Pons (tissue), 1 donor: ENCODE measurements around the gene SYTL3.
"Not testable (repeated sequence)": the region's sequence is repeated elsewhere in the genome, so short reads cannot be mapped to it uniquely, and the experiment has no call there.

Experiments used
- DNase-seq: peaks from one replicate; pipeline ENCODE4 v3.0.0-alpha.2; 2016; ENCODE audit warnings: low spot score

SYTL3 gene

DNA sequence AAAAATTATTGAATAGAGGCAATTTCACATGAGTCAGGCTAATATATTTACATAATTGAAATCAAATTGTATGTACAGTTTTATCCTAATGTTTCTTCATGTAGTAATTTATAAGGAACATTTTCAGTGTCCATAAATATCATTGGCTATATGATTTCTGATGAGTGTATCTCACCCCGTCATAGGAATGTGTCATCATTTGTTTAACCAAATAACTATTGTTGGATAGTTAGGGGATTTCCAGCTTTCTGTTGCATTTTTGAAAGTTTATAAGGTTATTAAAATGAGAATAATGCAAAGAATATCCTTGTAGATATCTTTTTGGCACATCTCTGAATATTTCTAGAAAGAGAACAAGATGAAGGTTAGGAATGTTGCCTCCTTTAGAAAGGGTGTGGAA lies 39.0 kb downstream of the SYTL3 start:
- no peak for DNase-seq

DNA sequence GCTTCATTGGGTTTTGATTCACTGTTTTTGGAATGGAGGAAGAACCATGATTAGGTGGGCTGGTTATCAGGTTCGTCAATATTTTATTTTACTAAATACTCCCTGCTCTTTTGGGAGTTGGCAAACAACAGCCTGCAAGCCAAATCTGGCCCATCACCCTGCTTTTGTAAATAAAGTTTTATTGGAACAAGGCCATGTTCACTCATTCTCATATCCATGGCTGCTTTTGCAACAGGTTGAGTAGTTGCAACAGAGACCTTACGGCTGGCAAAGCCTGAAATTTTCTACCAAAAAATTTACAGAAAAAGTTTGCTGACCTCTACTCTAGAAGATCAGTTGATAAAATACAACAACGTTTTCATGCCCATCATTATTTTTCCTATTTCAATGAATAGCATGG lies 45.1 kb downstream of the SYTL3 start:
- DNase-seq = no peak

DNA sequence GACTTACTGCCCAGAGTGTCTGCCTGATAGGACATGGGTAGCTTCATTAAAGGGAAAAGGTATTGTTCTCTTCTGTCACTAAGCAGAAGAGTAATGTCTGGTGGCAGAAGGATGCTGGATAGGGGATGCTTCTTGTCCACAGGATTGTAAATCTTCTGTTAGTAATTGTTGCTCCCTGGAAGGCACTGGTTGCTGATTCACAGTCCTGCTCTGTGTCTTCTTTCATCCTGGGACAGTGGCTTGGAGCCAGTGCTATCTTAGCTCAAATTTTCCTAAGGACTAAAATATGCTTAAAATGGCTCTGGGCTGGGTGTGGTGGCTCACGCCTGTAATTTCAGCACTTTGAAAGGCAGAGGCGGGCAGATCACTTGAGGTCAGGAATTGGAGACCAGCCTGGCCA lies 48.0 kb downstream of the SYTL3 start:
- no peak for DNase-seq

DNA sequence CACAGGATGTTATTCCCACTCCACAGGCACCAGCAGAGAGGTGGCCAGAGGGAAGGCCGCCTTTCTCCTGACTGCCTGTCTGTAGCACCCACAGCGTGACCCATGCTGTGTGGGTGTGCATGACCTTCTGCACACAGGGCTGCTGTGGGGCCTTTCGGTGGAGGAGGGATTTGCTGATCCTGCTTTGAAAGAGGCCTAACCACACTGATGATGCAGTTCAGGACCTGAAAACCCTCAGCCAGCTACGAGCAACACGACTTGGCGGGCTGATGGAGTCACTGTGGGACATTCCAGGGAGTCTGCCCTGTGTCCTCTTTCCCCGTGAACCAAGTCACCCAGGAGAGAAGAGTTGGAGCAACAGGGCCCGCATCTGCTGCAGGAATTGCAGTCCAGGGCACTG lies 49.1 kb downstream of the SYTL3 start:
- no peak for DNase-seq

DNA sequence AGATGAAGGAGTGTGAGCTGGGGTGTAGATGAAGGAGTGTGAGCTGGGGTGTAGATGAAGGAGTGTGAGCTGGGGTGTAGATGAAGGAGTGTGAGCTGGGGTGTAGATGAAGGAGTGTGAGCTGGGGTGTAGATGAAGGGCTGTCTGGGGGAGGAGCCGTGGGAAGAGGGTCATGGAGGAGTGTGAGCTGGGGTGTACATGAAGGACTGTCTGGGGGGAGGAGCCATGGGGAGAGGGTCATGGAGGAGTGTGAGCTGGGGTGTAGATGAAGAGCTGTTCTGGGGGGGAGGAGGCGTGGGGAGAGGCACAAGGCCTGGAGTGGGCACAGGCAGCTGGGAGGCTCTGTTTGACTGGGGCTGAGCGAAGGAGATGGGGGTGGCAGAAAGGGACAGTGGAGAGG lies 51.4 kb downstream of the SYTL3 start:
- not testable (repeated sequence) for DNase-seq

DNA sequence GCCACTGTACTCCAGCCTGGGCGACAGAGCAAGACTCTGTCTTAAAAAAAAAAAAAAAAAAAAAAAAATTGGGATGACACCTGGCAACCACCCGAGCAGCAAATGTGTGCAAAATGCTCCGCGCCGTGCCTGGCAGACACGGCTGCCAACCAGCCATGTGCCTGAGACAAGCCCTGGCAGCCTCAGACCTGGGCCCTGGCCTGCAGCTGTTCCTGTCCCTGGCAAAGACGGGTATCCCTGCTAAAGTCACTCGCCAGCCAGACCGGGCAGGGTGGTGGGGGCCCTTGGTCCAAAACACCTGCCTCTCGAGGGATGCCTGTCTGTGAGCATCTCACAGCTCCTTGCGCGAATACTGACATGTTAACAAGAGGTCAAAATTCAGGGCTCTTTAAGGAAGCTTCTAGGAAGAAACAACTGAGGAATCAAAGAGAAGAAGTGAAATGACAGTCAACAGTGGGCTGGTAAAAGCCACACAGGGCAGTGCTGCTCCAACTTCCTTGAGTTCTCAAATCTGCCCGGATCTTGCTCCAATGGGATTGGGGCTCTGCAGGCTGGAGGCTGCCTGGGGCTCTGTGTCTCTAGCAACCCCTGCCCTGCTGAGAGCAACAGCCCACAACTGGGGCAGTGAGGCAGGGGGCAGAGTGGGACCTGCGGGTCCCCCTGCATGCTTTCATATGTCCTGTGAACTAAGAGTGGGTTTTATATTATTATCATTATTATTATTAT lies 53.4 kb downstream of the SYTL3 start:
- no peak for DNase-seq

DNA sequence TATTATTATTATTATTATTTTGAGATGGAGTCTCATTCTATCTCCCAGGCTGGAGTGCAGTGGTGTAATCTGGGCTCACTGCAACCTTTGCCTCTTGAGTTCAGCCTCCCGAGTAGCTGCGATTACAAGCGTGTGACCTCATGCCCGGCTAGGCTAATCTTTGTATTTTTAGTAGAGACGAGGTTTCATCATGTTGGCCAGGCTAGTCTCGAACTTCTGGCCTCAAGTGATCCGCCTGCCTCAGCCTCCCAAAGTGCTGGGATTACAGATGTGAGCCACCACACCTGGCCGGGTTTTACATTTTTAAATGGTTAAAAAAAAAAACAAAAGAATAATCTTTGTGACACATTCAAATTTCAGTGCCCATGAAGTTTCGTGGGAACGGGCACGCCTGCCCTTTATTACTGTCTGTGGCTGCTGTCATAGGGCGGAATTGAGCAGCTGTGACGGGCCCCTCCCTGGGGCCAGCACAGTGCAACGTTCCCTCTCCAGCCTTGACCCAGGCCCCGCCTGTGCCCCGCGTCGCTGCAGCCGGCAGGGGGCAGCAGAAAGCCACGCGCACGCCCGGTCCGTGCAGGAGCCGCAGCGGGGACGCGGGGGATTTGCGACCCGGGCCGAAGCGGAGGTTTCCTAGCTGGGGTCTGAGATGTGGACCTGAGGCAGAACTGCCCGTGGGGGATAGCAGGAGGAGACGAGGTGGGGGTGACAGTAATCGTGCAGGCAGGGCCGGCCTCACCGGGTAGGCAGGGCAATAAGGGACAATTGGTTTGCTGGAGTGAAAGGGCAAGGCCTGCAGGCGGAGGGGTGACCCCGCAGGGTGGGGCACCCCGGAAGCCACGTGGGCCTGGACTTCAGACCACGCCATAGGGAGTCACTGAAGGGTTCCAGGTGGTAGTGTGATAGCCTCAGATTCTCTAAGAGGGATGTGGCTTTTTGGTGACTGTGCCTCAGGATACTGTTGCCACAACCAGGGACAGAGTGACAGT lies 54.3 kb downstream of the SYTL3 start:
- peak; percentile 19 for DNase-seq

DNA sequence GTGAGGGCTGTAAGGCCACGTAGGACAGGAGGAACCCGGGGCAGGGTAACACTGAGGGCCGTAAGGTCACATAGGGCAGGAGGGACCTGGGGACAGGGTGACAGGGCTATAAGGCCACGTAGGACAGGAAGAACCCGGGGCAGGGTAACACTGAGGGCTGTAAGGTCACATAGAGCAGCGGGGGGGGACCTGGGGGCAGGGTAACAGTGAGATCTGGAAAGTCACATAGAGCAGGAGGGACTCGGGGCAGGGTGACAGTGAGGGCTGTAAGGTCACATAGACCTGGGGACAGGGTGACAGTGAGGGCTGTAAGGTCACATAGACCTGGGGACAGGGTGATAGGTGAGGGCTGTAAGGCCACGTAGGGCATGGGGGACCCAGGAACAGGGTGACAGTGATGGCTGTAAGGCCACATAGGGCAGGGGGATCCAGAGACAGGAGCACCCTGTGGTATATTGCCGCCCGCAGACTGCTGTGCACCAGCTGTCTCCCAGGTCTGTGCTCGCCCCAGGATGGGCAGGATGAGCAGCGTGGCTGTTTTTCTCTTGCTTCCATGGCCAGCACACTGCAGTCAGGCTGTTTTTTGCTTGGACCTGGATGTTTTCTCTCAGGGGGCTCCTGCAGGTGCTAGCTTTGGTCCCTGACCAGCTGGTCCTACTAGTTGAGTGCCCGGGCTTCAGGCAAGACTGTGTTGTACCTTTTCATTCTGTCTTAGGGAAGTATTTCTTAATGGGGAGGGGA lies 55.7 kb downstream of the SYTL3 start:
- no peak for DNase-seq

DNA sequence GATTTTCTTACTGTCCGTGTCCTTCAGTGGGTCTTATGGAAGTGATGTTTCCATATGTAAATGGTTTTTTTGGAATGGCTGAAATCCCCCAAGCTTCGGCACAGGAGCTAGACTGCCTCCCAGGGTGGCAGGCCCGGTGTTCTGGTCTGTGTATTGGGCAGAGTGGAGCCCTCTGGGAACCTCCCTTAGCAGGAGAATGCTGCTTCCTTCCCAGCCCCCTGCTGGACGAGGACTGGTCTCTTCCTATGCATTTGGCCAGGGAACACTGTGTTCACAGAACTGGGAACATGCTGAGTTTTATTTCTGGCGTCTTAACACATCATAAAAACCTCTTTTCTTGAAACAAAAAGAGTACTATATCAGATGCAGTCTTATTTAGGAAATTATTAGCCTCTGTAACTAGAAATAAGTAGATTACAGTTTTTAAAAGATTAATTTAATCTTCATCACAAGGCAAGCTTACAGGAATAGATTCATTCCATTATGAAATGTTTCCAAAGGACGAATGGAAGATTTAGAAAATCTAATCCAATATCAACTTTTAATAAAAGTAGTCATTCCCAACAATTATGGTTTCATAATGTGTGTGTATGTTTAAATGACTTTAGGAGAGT lies 56.6 kb downstream of the SYTL3 start:
- no peak for DNase-seq

DNA sequence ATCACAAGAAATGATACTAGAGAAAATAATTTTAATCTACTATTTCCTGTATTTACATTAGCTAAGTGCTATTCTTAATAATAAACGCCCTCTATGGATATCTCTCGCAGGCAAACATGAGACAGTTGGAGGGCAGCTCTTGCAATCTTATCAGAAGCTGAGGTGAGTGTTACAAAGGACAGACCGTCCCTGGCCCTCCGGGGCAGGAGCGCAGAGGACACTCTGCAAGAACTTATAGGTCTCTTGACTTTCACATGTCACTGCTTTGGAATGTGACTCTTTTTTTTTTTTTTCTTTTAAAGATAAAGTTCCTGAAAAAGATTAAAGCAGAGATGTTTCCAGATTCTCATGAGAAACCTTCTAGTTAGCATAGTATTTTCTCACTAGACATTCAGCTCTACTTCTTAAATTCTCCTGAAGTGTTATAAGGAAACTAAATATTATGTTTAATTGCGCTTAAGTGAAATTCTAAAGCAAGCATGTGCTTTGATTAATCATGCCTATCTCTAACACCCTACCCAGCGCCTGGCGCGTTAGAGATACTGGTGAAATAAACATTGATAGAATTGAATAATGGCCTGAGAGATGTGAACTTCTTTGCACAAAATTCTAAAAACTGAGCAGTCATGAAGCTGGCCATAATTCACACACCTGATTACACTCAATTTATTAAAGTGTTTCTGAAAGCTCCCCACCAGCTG lies 57.4 kb downstream of the SYTL3 start:
- DNase-seq = no peak

DNA sequence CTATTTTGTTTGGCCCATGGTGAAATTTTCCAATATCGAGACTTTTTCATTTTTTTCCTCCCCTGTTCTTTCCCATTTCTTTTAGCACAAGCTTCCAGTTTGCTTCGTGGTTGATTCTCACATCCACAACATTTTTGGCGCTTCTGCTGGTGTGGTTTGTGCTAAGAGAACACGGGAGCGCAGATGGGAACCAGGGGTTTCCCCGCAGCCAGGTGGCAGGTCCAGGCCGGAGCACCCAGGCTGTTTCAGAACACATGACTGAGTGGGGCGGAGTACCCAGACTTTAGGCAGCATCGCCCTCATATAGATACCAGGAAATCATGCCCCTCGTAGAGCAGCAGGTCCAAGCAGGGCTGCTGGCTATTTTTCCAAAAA lies 58.0 kb downstream of the SYTL3 start:
- DNase-seq = no peak

DNA sequence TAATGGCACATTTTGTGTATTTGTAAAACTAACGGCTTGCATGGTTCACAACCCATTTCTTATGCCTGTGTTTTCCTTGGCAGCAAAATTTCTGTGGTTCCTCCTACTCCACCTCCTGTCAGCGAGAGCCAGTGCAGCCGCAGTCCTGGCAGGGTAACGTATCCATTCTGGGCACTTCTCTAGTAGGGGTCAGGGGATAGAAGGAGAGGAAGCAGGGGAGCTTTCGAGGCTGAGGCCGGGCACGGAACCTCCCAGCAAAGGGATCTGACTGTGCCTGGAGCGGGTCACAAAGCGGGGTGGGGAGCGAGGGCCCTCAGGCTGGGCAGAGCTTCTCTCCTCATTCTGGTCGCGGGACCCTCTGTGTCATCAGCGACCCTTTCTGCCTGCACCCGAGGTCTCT lies 58.4 kb downstream of the SYTL3 start:
- DNase-seq = no peak

DNA sequence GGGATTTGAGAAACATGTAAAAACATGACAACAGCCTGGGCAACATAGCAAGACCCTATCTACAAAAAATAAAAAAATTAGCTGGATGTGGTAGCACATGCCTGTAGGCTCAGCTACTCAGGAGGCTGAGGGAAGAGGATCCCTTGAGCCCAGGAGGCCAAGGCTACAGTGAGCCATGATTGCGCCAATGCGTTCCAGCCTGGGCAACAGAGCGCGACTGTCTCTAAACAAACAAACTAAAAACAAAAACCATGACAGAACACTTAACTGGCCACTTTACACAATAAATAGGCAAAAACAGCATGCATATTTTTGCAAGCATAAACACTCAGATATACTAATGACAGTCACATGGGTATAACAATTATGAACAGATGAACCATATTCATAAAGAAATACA lies 60.0 kb downstream of the SYTL3 start:
- no peak for DNase-seq

DNA sequence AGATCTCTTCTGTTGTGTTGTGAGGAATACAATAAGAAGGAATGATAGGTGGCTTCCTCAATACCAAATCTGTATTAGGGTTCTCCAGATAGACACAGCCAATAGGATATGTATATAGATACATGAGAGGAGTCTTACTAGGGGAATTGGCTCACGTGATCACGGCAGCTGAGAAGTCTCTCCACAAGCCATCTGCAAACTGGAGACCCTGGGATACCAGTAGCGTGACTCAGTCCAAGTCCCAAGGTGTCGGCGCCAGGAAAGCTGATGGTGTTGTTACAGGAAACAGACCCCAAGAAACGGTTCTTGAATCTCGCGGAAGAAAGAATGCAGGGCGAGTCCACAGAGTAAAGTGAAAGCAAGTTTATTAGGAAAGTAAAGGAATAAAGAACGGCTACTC lies 61.4 kb downstream of the SYTL3 start:
- DNase-seq = no peak

DNA sequence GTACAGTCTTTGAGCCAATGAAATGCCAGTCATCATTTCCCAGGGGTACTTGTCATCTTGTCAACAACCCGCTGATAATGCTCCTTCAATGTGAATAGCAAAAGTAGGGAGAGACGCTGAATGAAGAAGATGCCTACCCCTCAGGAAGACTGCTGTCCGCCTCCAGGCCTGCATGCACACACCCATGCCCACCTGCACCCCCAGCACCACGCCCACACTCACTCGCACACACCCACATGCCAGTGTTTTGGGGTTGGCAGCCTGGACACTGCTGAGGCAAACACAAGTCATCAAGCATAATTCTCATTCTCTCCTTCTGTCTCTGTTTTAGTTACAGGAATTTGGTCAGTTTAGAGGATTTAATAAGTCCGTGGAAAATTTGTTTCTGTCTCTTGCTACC lies 63.6 kb downstream of the SYTL3 start:
- DNase-seq = no peak

DNA sequence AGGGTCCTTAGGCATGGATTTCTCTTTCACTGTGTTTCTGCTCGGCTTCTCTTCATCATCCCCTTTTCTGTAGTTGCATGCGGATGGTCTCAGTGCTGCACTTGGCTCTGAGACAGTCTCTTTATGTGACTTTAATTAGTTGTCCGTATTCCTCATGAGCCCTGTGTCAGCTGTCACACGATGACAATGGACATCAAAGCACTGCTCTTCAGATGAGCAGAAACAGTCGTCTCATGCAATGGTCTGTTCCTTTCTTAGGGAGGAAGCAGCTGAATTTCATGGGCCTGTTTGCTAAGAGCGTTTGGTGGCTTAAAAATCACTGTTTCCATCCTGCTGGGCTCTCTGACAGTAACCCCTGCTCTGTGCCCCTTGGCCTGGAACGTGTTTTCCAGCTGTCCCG lies 64.9 kb downstream of the SYTL3 start:
- DNase-seq = no peak

DNA sequence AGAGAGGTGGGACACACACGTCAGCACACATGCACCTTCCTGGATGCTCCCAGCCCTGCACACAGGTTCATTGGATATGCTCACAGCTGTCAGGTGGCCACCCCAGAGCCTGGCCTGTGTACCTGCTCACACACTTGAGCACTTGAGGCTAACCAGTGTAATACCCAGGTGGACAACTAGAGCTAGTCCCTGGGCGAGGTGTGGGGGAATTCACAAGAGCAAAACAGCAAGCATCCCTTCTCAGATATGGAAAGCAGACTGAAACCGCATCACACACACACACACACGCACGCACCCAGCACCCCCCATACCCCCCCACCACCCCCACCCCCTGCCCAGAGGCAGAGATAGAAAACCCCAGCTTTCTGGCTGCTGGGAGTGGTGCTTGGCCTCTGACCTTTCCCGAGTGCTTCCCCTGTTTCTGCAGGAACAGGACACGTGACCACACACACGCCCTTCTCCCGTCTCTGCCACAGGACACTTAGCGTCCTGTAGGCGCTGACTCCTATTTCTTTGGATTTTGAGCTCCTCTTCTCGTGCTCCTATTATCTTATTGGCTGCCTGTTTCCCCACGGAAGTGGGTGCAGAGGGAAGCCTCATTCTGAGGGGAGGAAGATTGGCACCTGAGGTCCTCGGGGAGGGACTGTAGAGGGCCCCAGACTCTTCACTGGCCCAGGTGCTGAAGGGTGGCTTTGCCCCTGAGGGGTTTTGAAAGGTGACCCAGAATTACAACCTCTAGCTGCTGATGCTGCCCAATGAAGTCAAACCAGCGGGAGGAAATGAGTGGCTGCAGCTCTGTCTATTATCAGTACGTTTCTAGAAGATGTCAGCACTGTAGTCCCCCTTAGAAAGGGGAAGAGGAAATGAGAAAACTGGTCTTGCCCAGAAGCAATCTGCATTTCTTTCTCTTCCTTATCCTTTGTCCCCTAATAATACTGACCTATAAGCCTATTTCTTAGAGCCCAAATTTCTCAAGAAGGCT lies 65.8 kb downstream of the SYTL3 start:
- DNase-seq = peak; percentile 69

DNA sequence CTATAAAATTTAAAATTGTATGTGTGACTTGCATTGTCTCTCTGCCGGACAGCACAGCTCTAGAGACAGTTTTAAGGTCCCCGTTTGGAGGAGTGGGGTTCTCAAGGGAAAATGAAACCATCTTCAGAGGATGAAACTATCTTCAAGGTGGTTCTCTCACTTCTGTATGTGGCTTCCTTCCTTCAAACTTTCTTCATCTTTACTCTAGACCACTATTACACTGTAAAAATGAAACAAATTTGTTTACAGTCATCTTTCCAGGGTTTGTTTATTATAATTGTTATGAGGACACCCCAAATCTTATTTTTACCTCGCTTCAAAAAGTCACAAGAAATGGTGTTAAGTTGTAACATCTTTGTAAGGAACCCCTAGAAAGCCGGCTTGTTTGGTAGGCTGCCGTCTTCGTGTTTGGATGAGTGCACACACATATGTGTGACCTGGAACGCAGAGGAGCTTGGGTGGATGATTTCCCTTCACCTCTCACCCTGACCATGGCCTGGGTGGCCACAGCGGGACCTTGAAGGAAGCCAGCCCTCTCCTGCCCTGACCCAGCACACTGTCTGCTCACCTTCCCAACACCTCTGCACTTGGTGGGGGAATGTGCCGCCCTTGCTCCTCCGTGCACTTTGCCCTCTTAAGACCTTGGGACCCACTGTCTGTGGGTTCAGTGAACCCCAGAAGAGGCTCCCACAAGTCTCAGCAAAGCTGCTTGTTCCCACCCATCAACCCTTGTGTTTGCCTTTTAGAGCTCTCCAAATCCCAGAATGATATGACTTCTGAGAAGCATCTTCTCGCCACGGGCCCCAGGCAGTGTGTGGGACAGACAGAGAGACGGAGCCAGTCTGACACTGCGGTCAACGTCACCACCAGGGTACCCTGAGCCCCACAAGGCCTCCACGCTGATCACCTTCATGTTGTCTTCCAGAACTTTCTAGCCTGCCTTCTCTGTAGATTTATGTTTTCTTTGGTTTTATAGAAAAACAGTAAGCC lies 67.8 kb downstream of the SYTL3 start:
- DNase-seq = no peak

DNA sequence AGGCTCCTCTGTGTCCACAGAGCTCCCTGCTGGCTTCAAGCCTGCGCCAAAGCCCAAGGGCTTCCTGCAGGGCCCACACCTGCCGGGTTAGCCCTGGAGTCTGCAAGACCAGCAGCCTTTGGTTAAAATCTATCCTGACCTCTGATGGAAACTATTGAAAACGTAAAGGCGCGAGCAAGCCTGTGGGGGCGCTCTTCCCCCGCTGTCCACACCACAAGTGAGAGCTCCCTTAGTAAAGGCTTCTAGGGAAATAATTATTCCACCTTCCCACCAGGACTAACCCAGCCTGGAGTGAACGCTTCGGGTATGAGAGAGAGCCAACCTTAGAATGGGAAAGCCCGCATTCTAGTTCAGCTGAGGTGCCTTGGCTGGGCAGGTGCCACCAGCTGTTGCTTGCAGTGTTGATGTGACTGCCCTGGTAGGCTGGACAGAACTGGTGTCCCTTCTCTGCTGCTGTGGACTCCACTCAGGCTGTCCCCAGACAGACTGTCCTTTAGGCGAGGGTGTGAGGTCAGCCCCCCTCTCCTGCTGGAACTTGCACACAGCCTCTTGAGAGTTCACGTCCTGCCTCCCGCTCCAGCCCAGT lies 68.7 kb downstream of the SYTL3 start:
- DNase-seq = peak; percentile 23
